Lower lobe of right lung (tissue), 2 donors: ENCODE results near the gene CYTH1. TPM values are rescaled to one million over a fixed set of nuclear protein-coding genes. Genes with fewer than 3 reads are reported as not detected.

Experiments
- ATAC-seq, 2 donors: fragments of 200-7000 bp; cut with Tn5 transposase; one replicate each; pipeline ENCODE4 v1.9.1; 2020 to 2022; ENCODE audit warnings: mild to moderate bottlenecking in 2 of 2, moderate library complexity in 2 of 2
- DNase-seq: peaks from one replicate; pipeline ENCODE4 v3.0.0-alpha.2; 2020
- H3K27ac ChIP-seq: fragments of 200-600 bp; one replicate; pipeline ENCODE4 v1.8.0; 2022
- H3K27me3 ChIP-seq: fragments of 200-600 bp; one replicate; pipeline ENCODE4 v1.8.0; 2022; ENCODE audit warnings: low read depth
- H3K36me3 ChIP-seq: fragments of 200-600 bp; one replicate; pipeline ENCODE4 v1.8.0; 2022; ENCODE audit warnings: mild to moderate bottlenecking
- H3K4me1 ChIP-seq: fragments of 200-600 bp; one replicate; pipeline ENCODE4 v1.8.0; 2022
- H3K4me3 ChIP-seq: fragments of 200-600 bp; one replicate; pipeline ENCODE4 v1.8.0; 2022; ENCODE audit warnings: mild to moderate bottlenecking
- H3K9me3 ChIP-seq: fragments of 200-600 bp; one replicate; pipeline ENCODE4 v1.8.0; 2022
- CTCF ChIP-seq: fragments of 200-600 bp; IDR thresholded peaks from one replicate; pipeline ENCODE4 v1.8.0; 2022; ENCODE audit warnings: antibody characterized with exemption, mild to moderate bottlenecking
- intact Hi-C: fragments of 100-400 bp; cut with DNase I; formaldehyde crosslinking; loops from one replicate; pipeline ENCODE4 v1.11.0; 2022
- total RNA-seq: library from RNA; stranded (reverse); fragmentation: NEBNext Ultra II Directional; extraction: Animal tissue kit (Norgen Biotek cat#: 25700); gene quantifications from one replicate; pipeline ENCODE4 v1.2.1, GENCODE V29; 2021
- donor health status: DM: no; HTN: yes; CAD: no; lungs with severe emphysema.

Gene CYTH1
- total RNA-seq, 1 donor from 2014 or later = 110 TPM

- Histone ChIP-seq H3K9me3 (no peaks in the 10 kb centered on the region), H3K27ac (peak overlapping the region; percentile 60), H3K4me1 (peaks cover 14% of the 10 kb centered on the region), H3K27me3 (no peaks in the 10 kb centered on the region), H3K36me3 (peaks cover 92% of the 10 kb centered on the region), H3K4me3 (no peak overlapping the region)
- ATAC-seq (peak; percentile 4 to 7), DNase-seq (no peak)
- intact Hi-C loops = no loop called here
- TF ChIP-seq CTCF = no peak
Observed at GRCh38 chr17:78805301-78805700, 23.2 kb upstream of the CYTH1 start.

DNA sequence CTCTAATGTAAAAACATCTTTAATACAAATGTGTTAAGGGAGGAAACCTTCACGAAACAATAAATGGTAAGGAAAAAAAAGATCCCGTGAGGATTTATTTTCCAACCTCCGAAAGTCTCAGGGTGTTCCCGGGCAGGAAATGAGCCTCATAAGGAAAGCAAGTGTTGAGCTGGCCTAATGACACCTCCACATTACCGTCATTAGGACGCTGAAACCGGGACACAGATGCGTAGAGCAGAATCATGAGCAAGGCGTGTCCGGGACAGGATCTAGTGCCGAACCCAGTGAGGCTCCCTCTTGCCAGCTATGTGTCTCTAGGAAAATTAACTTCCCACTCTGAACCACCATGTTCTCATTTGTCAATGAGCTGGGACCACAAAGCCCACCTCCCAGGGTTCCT, 22.7 kb upstream of the CYTH1 start:
- H3K27ac ChIP-seq = peak overlapping the region; percentile 60
- peaks cover 14% of the 10 kb centered on the region for H3K4me1 ChIP-seq
- peaks cover 92% of the 10 kb centered on the region for H3K36me3 ChIP-seq
- ATAC-seq = peak in 1 of 2 donors; percentile 13
- no peak for DNase-seq
- H3K27me3 ChIP-seq = no peaks in the 10 kb centered on the region
- intact Hi-C loops = no loop called here
- H3K4me3 ChIP-seq = no peak overlapping the region
- no peak for TF ChIP-seq CTCF
- no peaks in the 10 kb centered on the region for H3K9me3 ChIP-seq

- Histone ChIP-seq H3K27me3 (no peaks in the 10 kb centered on the region), H3K27ac (no peak overlapping the region), H3K4me1 (peaks cover 14% of the 10 kb centered on the region), H3K4me3 (no peak overlapping the region), H3K9me3 (no peaks in the 10 kb centered on the region), H3K36me3 (peaks cover 92% of the 10 kb centered on the region)
- DNase-seq = no peak
- no peak for TF ChIP-seq CTCF
- no peak for ATAC-seq
- intact Hi-C loops = no loop called here
Observed at GRCh38 chr17:78803186-78803845, 21.2 kb upstream of the CYTH1 start.

DNA sequence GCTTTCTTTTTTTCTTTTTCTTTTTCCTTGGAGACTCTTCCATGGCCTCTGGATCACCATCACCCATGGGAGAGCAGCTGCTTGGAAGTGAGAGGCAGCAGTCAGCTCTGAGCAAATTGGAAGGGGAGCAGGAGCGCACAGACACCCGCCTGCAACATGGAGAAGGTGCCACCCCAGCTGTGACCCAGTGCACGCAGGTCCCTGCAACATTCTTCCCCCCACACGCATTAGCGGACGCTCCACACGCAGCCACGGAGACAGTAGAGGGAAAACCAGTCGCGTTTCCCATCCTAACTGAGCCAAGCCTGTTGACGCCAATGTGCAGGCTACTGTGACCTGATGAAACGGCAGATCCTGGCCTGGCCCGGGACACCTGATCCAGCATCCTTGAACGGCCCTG, 20.4 kb upstream of the CYTH1 start:
- no peak overlapping the region for H3K4me3 ChIP-seq
- H3K27me3 ChIP-seq = no peaks in the 10 kb centered on the region
- H3K4me1 ChIP-seq = peaks cover 17% of the 10 kb centered on the region
- H3K9me3 ChIP-seq = no peaks in the 10 kb centered on the region
- DNase-seq (no peak), ATAC-seq (no peak)
- H3K36me3 ChIP-seq = peaks cover 89% of the 10 kb centered on the region
- no peak overlapping the region for H3K27ac ChIP-seq
- TF ChIP-seq CTCF = no peak
- intact Hi-C loops = no loop called here

GRCh38 chr17:78802008-78802407, 19.9 kb upstream of the CYTH1 start:
- no peak for DNase-seq
- Histone ChIP-seq H3K4me1 (peaks cover 21% of the 10 kb centered on the region), H3K4me3 (no peak overlapping the region), H3K36me3 (peaks cover 89% of the 10 kb centered on the region), H3K9me3 (no peaks in the 10 kb centered on the region), H3K27ac (no peak overlapping the region), H3K27me3 (no peaks in the 10 kb centered on the region)
- no peak for TF ChIP-seq CTCF
- intact Hi-C loops = no loop called here
- no peak for ATAC-seq
